ENCODE data around the gene IBSP.

IBSP gene

DNA sequence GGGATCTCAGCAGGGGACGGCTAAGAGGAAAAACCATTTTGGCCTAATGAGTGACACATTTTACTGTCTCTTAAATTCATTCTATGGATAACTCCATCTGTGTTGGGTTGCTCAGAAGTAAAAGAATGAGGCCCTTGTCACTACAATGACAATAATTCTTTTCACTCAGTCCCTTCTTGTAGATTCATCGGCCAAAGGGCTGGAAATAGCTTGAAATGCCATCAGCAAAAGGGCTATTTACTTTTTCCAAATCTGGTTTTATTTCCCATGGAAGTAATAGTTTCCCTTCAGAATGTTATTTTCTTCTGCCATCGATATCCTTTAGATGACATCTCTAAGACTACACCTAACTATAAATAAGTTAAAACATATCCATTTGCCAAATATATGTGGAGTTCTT is 40.8 kb downstream of the IBSP start:
- H3F3A ChIP-seq (ENCODE audit: control insufficient read depth, insufficient read depth) = no peaks in the 10 kb centered on the region
- H4K20me1 ChIP-seq (ENCODE audit: control insufficient read depth, insufficient read depth, low read depth, low read length) = no peaks in the 10 kb centered on the region
- no peaks in the 10 kb centered on the region for H3K36me3 ChIP-seq (ENCODE audit: control insufficient read depth, low read length)
- no peak overlapping the region for H3K4me2 ChIP-seq (ENCODE audit: low read length)
- no peak for TF ChIP-seq EZH2phosphoT487 (IDR thresholded peaks at IDR 0.05; ENCODE audit: borderline replicate concordance, low read length)
- TF ChIP-seq CTCF (IDR thresholded peaks at IDR 0.05; ENCODE audit: low read depth, low read length, poor library complexity, severe bottlenecking) = no peak
- H3K27ac ChIP-seq (ENCODE audit: low read depth, low read length) = no peak overlapping the region
- no peaks in the 10 kb centered on the region for H3K9me3 ChIP-seq (ENCODE audit: control insufficient read depth, insufficient read depth, low read length)
- no peak overlapping the region for H3K4me3 ChIP-seq (ENCODE audit: low read length)
- H3K27me3 ChIP-seq (ENCODE audit: control insufficient read depth, low read length) = peaks cover 20% of the 10 kb centered on the region
- H3K4me1 ChIP-seq (ENCODE audit: control insufficient read depth, low read length) = no peaks in the 10 kb centered on the region
- H3K9me2 ChIP-seq (replicated peaks; ENCODE audit: control insufficient read depth, low read length) = no peaks in the 10 kb centered on the region
- H3K79me2 ChIP-seq (ENCODE audit: control insufficient read depth, low read length) = no peaks in the 10 kb centered on the region

DNA sequence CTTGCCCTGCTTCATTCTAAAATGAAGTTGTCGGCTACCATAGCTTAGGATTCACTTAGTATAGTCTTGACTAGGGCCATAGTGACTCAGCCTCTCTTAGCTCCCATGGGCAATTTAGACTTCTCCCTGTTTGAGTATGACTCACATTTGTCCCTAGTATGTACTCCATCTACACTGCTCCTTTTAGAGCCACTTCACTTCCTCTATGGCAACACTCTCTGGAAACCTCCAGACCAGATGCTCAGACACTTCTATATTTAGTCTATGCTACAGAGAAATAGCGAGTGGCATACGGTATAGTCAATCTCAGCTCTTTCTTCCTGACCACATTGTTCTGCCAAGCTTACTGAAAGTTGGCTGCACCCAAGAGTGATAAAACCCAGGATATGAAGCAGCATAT is 44.6 kb downstream of the IBSP start:
- no peaks in the 10 kb centered on the region for H3K9me3 ChIP-seq (ENCODE audit: control insufficient read depth, insufficient read depth, low read length)
- no peaks in the 10 kb centered on the region for H3K36me3 ChIP-seq (ENCODE audit: control insufficient read depth, low read length)
- H3K27me3 ChIP-seq (ENCODE audit: control insufficient read depth, low read length) = peaks cover 26% of the 10 kb centered on the region
- no peaks in the 10 kb centered on the region for H3K9me2 ChIP-seq (replicated peaks; ENCODE audit: control insufficient read depth, low read length)
- H3K4me1 ChIP-seq (ENCODE audit: control insufficient read depth, low read length) = peaks cover 4% of the 10 kb centered on the region
- H3K27ac ChIP-seq (ENCODE audit: low read depth, low read length) = no peak overlapping the region
- H3K4me2 ChIP-seq (ENCODE audit: low read length) = no peak overlapping the region
- TF ChIP-seq EZH2phosphoT487 (IDR thresholded peaks at IDR 0.05; ENCODE audit: borderline replicate concordance, low read length) (no peak), CTCF (IDR thresholded peaks at IDR 0.05; ENCODE audit: low read depth, low read length, poor library complexity, severe bottlenecking) (no peak)
- H3F3A ChIP-seq (ENCODE audit: control insufficient read depth, insufficient read depth) = no peaks in the 10 kb centered on the region
- H4K20me1 ChIP-seq (ENCODE audit: control insufficient read depth, insufficient read depth, low read depth, low read length) = no peaks in the 10 kb centered on the region
- no peaks in the 10 kb centered on the region for H3K79me2 ChIP-seq (ENCODE audit: control insufficient read depth, low read length)
- no peak overlapping the region for H3K4me3 ChIP-seq (ENCODE audit: low read length)

GRCh38 chr4:87844452-87844851 is 45.1 kb downstream of the IBSP start:
- Histone ChIP-seq H4K20me1 (ENCODE audit: control insufficient read depth, insufficient read depth, low read depth, low read length) (no peaks in the 10 kb centered on the region), H3K4me3 (ENCODE audit: low read length) (no peak overlapping the region), H3F3A (ENCODE audit: control insufficient read depth, insufficient read depth) (no peaks in the 10 kb centered on the region), H3K79me2 (ENCODE audit: control insufficient read depth, low read length) (no peaks in the 10 kb centered on the region), H3K27me3 (ENCODE audit: control insufficient read depth, low read length) (peaks cover 26% of the 10 kb centered on the region), H3K4me2 (ENCODE audit: low read length) (no peak overlapping the region), H3K36me3 (ENCODE audit: control insufficient read depth, low read length) (no peaks in the 10 kb centered on the region), H3K9me2 (replicated peaks; ENCODE audit: control insufficient read depth, low read length) (no peaks in the 10 kb centered on the region), H3K9me3 (ENCODE audit: control insufficient read depth, insufficient read depth, low read length) (no peaks in the 10 kb centered on the region), H3K4me1 (ENCODE audit: control insufficient read depth, low read length) (peaks cover 4% of the 10 kb centered on the region), H3K27ac (ENCODE audit: low read depth, low read length) (no peak overlapping the region)
- TF ChIP-seq EZH2phosphoT487 (IDR thresholded peaks at IDR 0.05; ENCODE audit: borderline replicate concordance, low read length) = no peak
- no peak for TF ChIP-seq CTCF (IDR thresholded peaks at IDR 0.05; ENCODE audit: low read depth, low read length, poor library complexity, severe bottlenecking)

DNA sequence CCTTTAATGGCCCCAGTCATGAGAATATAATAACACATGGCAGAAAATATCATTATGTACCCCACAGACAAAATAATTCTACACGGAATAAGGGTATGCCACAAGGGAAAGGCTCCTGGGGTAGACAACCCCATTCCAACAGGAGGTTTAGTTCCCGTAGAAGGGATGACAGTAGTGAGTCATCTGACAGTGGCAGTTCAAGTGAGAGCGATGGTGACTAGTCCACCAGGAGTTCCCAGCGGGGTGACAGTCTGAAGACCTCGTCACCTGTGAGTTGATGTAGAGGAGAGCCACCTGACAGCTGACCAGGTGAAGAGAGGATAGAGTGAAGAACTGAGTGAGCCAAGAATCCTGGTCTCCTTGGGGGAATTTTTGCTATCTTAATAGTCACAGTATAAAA is 46.9 kb downstream of the IBSP start:
- Histone ChIP-seq H4K20me1 (ENCODE audit: control insufficient read depth, insufficient read depth, low read depth, low read length) (no peaks in the 10 kb centered on the region), H3K27ac (ENCODE audit: low read depth, low read length) (no peak overlapping the region), H3K4me1 (ENCODE audit: control insufficient read depth, low read length) (peaks cover 4% of the 10 kb centered on the region), H3K79me2 (ENCODE audit: control insufficient read depth, low read length) (no peaks in the 10 kb centered on the region), H3K36me3 (ENCODE audit: control insufficient read depth, low read length) (no peaks in the 10 kb centered on the region), H3K9me3 (ENCODE audit: control insufficient read depth, insufficient read depth, low read length) (no peaks in the 10 kb centered on the region), H3F3A (ENCODE audit: control insufficient read depth, insufficient read depth) (no peaks in the 10 kb centered on the region), H3K27me3 (ENCODE audit: control insufficient read depth, low read length) (peaks cover 23% of the 10 kb centered on the region), H3K9me2 (replicated peaks; ENCODE audit: control insufficient read depth, low read length) (no peaks in the 10 kb centered on the region), H3K4me2 (ENCODE audit: low read length) (no peak overlapping the region), H3K4me3 (ENCODE audit: low read length) (no peak overlapping the region)
- no peak for TF ChIP-seq EZH2phosphoT487 (IDR thresholded peaks at IDR 0.05; ENCODE audit: borderline replicate concordance, low read length)
- TF ChIP-seq CTCF (IDR thresholded peaks at IDR 0.05; ENCODE audit: low read depth, low read length, poor library complexity, severe bottlenecking) = no peak
